Erythroblast (primary cell): ENCODE data around the gene DPY30.

Experiments used
- GATA1 ChIP-seq: IDR thresholded peaks from 2 replicates; pipeline ENCODE4 v1.6.1; 2011; ENCODE audit warnings: low read depth, mild to moderate bottlenecking, control low read depth, low read length, moderate library complexity
- POLR2A ChIP-seq: IDR thresholded peaks from 2 replicates; pipeline ENCODE4 v1.6.1; 2011; ENCODE audit warnings: mild to moderate bottlenecking, low read length

- TF ChIP-seq POLR2A (no peak), GATA1 (no peak)
Observed at GRCh38 chr2:32009516-32010256, 29.9 kb downstream of the DPY30 start.
